ENCODE data around the gene NEURL1B.

DNA sequence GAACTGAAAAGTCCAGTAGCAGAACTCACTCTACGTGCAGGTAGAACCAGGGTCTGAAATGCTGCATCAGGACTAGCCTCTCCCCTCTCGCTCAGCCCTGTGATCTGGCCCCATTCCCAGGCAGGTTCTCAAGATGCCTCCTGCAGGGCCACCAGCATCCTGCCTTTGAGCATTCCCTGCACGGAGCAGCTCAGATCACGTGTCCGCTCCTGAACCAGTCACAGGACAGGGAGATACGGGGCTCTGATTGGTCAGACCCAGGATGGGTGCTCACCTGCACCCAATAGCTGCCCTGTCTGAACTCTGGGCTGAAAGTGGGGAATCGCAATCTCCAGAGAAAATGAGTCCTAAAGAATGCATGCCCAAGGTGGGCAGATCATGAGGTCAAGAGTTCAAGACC, 50.8 kb downstream of the NEURL1B start:
- TF ChIP-seq POLR2A (IDR thresholded peaks at IDR 0.05) = no peak
- TF ChIP-seq, protein P1, sequence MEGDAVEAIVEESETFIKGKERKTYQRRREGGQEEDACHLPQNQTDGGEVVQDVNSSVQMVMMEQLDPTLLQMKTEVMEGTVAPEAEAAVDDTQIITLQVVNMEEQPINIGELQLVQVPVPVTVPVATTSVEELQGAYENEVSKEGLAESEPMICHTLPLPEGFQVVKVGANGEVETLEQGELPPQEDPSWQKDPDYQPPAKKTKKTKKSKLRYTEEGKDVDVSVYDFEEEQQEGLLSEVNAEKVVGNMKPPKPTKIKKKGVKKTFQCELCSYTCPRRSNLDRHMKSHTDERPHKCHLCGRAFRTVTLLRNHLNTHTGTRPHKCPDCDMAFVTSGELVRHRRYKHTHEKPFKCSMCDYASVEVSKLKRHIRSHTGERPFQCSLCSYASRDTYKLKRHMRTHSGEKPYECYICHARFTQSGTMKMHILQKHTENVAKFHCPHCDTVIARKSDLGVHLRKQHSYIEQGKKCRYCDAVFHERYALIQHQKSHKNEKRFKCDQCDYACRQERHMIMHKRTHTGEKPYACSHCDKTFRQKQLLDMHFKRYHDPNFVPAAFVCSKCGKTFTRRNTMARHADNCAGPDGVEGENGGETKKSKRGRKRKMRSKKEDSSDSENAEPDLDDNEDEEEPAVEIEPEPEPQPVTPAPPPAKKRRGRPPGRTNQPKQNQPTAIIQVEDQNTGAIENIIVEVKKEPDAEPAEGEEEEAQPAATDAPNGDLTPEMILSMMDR (IDR thresholded peaks at IDR 0.05) = no peak

All from body of pancreas (tissue), 4 donors.